Activated CD4-positive, alpha-beta memory T cell treated with anti-CD3 and anti-CD28 coated beads, Interleukin-2, amount 10 ng/mL, durations not matched to agents 7 days and 5 days (primary cell): ENCODE results near the gene NUP93. TPM values are rescaled to one million over a fixed set of nuclear protein-coding genes. Genes with fewer than 3 reads are reported as not detected.
"Not testable (repeated sequence)": the region's sequence is repeated elsewhere in the genome, so short reads cannot be mapped to it uniquely, and the experiment has no call there.

ENCODE experiments used
- CTCF ChIA-PET: fragments of 350-600 bp; sonication (Branson Sonifier 250); formaldehyde crosslinking; loops from one replicate; lab custom pipeline; 2021; ENCODE audit warnings: antibody characterized with exemption, inconsistent platforms; lab: Charles Lee
- POLR2A ChIA-PET: fragments of 350-600 bp; sonication (Branson Sonifier 250); formaldehyde crosslinking; loops from one replicate; lab custom pipeline; 2021; ENCODE audit warnings: antibody characterized with exemption; lab: Charles Lee
- DNase-seq: peaks from one replicate; pipeline ENCODE4 v3.0.0-alpha.2; 2020
- H3K27ac Mint-ChIP-seq: one replicate; pipeline ENCODE4 v1.8.0; 2021; ENCODE audit warnings: mild to moderate bottlenecking, mixed read lengths
- H3K27me3 Mint-ChIP-seq: one replicate; pipeline ENCODE4 v1.8.0; 2021; ENCODE audit warnings: mixed read lengths
- H3K36me3 Mint-ChIP-seq: one replicate; pipeline ENCODE4 v1.8.0; 2021; ENCODE audit warnings: low read depth, mixed read lengths
- H3K4me1 Mint-ChIP-seq: one replicate; pipeline ENCODE4 v1.8.0; 2021; ENCODE audit warnings: mixed read lengths
- H3K4me3 Mint-ChIP-seq: one replicate; pipeline ENCODE4 v1.8.0; 2021; ENCODE audit warnings: mild to moderate bottlenecking, mixed read lengths
- H3K9me3 Mint-ChIP-seq: one replicate; pipeline ENCODE4 v1.8.0; 2021; ENCODE audit warnings: mixed read lengths
- total RNA-seq, 2 experiments: library from RNA; stranded (reverse); gene quantifications; one replicate each; pipeline ENCODE4 v1.2.3, GENCODE V29; 2021

The NUP93 gene
- total RNA-seq, 2 experiments from 2014 or later: 66.4 to 70.1 TPM

- ChIA-PET POLR2A (no interaction called here), CTCF (no interaction called here)
- no peaks in the 10 kb centered on the region for H3K36me3 Mint-ChIP-seq
- no peaks in the 10 kb centered on the region for H3K9me3 Mint-ChIP-seq
- no peak overlapping the region for H3K27ac Mint-ChIP-seq
- no peak for DNase-seq
- no peak overlapping the region for H3K4me3 Mint-ChIP-seq
- no peaks in the 10 kb centered on the region for H3K4me1 Mint-ChIP-seq
- H3K27me3 Mint-ChIP-seq: no peaks in the 10 kb centered on the region
Measured at GRCh38 chr16:56878282-56878854, 148.4 kb downstream of the NUP93 start.

GRCh38 chr16:56879276-56879675 is 149.3 kb downstream of the NUP93 start:
- POLR2A ChIA-PET: no interaction called here
- no peaks in the 10 kb centered on the region for H3K9me3 Mint-ChIP-seq
- H3K36me3 Mint-ChIP-seq: no peaks in the 10 kb centered on the region
- no peaks in the 10 kb centered on the region for H3K27me3 Mint-ChIP-seq
- no peak overlapping the region for H3K27ac Mint-ChIP-seq
- H3K4me3 Mint-ChIP-seq: no peak overlapping the region
- DNase-seq: no peak
- no peaks in the 10 kb centered on the region for H3K4me1 Mint-ChIP-seq
- CTCF ChIA-PET: no interaction called here

- H3K9me3 Mint-ChIP-seq: no peaks in the 10 kb centered on the region
- H3K27ac Mint-ChIP-seq: no peak overlapping the region
- POLR2A ChIA-PET: no interaction called here
- no peak overlapping the region for H3K4me3 Mint-ChIP-seq
- no peaks in the 10 kb centered on the region for H3K27me3 Mint-ChIP-seq
- CTCF ChIA-PET: no interaction called here
- no peaks in the 10 kb centered on the region for H3K36me3 Mint-ChIP-seq
- no peak for DNase-seq
- H3K4me1 Mint-ChIP-seq: no peaks in the 10 kb centered on the region
Measured at GRCh38 chr16:56880176-56880575, 150.2 kb downstream of the NUP93 start.

- no peak overlapping the region for H3K4me3 Mint-ChIP-seq
- DNase-seq: no peak
- no peaks in the 10 kb centered on the region for H3K36me3 Mint-ChIP-seq
- ChIA-PET CTCF (interaction anchor here (1.9 kb wide), 1 partner anchor 14 kb away, joined by 4 read pairs; no protein-coding TSS in a partner anchor), POLR2A (no interaction called here)
- H3K27ac Mint-ChIP-seq: no peak overlapping the region
- no peaks in the 10 kb centered on the region for H3K9me3 Mint-ChIP-seq
- no peaks in the 10 kb centered on the region for H3K27me3 Mint-ChIP-seq
- H3K4me1 Mint-ChIP-seq: no peaks in the 10 kb centered on the region
Measured at GRCh38 chr16:56880685-56881084, 150.8 kb downstream of the NUP93 start.

- Mint-ChIP-seq H3K27me3 (no peaks in the 10 kb centered on the region), H3K36me3 (no peaks in the 10 kb centered on the region), H3K9me3 (no peaks in the 10 kb centered on the region), H3K27ac (no peak overlapping the region), H3K4me3 (no peak overlapping the region), H3K4me1 (no peaks in the 10 kb centered on the region)
- no peak for DNase-seq
- CTCF ChIA-PET: interaction anchor here (1.9 kb wide), 1 partner anchor 16 kb away, joined by 4 read pairs; no protein-coding TSS in a partner anchor
- POLR2A ChIA-PET: interaction anchor here (1.3 kb wide), 1 partner anchor 49 kb away, joined by 3 read pairs; no protein-coding TSS in a partner anchor
Measured at GRCh38 chr16:56882077-56882800, 152.3 kb downstream of the NUP93 start.

- no peaks in the 10 kb centered on the region for H3K36me3 Mint-ChIP-seq
- no peak for DNase-seq
- H3K27me3 Mint-ChIP-seq: no peaks in the 10 kb centered on the region
- H3K9me3 Mint-ChIP-seq: no peaks in the 10 kb centered on the region
- CTCF ChIA-PET: interaction anchor here (0.7 kb wide), 2 partner anchors 80 to 96 kb away, joined by 4 read pairs; no protein-coding TSS in a partner anchor
- H3K27ac Mint-ChIP-seq: no peak overlapping the region
- POLR2A ChIA-PET: no interaction called here
- H3K4me1 Mint-ChIP-seq: no peaks in the 10 kb centered on the region
- H3K4me3 Mint-ChIP-seq: no peak overlapping the region
Measured at GRCh38 chr16:56883586-56883985, 153.7 kb downstream of the NUP93 start.

GRCh38 chr16:56884026-56884582 is 154.2 kb downstream of the NUP93 start:
- ChIA-PET CTCF (no interaction called here), POLR2A (interaction anchor here (0.8 to 1.0 kb wide), 2 partner anchors 10 to 47 kb away, joined by 3 read pairs; no protein-coding TSS in a partner anchor)
- Mint-ChIP-seq H3K4me3 (no peak overlapping the region), H3K36me3 (no peaks in the 10 kb centered on the region), H3K9me3 (no peaks in the 10 kb centered on the region), H3K4me1 (no peaks in the 10 kb centered on the region), H3K27me3 (no peaks in the 10 kb centered on the region), H3K27ac (no peak overlapping the region)
- DNase-seq: no peak

- H3K4me1 Mint-ChIP-seq, H3K27me3 Mint-ChIP-seq, CTCF ChIA-PET, H3K36me3 Mint-ChIP-seq, H3K27ac Mint-ChIP-seq, DNase-seq, H3K4me3 Mint-ChIP-seq, H3K9me3 Mint-ChIP-seq: not testable (repeated sequence)
- POLR2A ChIA-PET: interaction anchor here (0.8 to 1.0 kb wide), 2 partner anchors 10 to 47 kb away, joined by 3 read pairs; no protein-coding TSS in a partner anchor
Measured at GRCh38 chr16:56884929-56885328, 155.0 kb downstream of the NUP93 start.

- POLR2A ChIA-PET: no interaction called here
- Mint-ChIP-seq H3K36me3 (no peaks in the 10 kb centered on the region), H3K27me3 (no peaks in the 10 kb centered on the region), H3K4me3 (no peak overlapping the region), H3K9me3 (no peaks in the 10 kb centered on the region), H3K27ac (no peak overlapping the region), H3K4me1 (no peaks in the 10 kb centered on the region)
- CTCF ChIA-PET: no interaction called here
- DNase-seq: no peak
Measured at GRCh38 chr16:56885446-56886162, 155.7 kb downstream of the NUP93 start.

GRCh38 chr16:56886296-56886695 is 156.4 kb downstream of the NUP93 start:
- H3K27me3 Mint-ChIP-seq: no peaks in the 10 kb centered on the region
- H3K36me3 Mint-ChIP-seq: no peaks in the 10 kb centered on the region
- ChIA-PET CTCF (no interaction called here), POLR2A (no interaction called here)
- no peak for DNase-seq
- H3K4me3 Mint-ChIP-seq: no peak overlapping the region
- H3K27ac Mint-ChIP-seq: no peak overlapping the region
- no peaks in the 10 kb centered on the region for H3K4me1 Mint-ChIP-seq
- no peaks in the 10 kb centered on the region for H3K9me3 Mint-ChIP-seq

GRCh38 chr16:56886826-56887225 is 156.9 kb downstream of the NUP93 start:
- no peak overlapping the region for H3K4me3 Mint-ChIP-seq
- ChIA-PET POLR2A (no interaction called here), CTCF (no interaction called here)
- no peak overlapping the region for H3K27ac Mint-ChIP-seq
- H3K36me3 Mint-ChIP-seq: no peaks in the 10 kb centered on the region
- no peak for DNase-seq
- no peaks in the 10 kb centered on the region for H3K9me3 Mint-ChIP-seq
- no peaks in the 10 kb centered on the region for H3K4me1 Mint-ChIP-seq
- no peaks in the 10 kb centered on the region for H3K27me3 Mint-ChIP-seq

GRCh38 chr16:56888806-56889205 is 158.9 kb downstream of the NUP93 start:
- Mint-ChIP-seq H3K4me3 (no peak overlapping the region), H3K27ac (no peak overlapping the region), H3K27me3 (peaks cover 2% of the 10 kb centered on the region), H3K9me3 (no peaks in the 10 kb centered on the region), H3K36me3 (no peaks in the 10 kb centered on the region), H3K4me1 (no peaks in the 10 kb centered on the region)
- no peak for DNase-seq
- ChIA-PET CTCF (no interaction called here), POLR2A (no interaction called here)

- H3K27me3 Mint-ChIP-seq: peaks cover 2% of the 10 kb centered on the region
- no peak overlapping the region for H3K4me3 Mint-ChIP-seq
- no peaks in the 10 kb centered on the region for H3K36me3 Mint-ChIP-seq
- H3K27ac Mint-ChIP-seq: no peak overlapping the region
- no peak for DNase-seq
- H3K9me3 Mint-ChIP-seq: no peaks in the 10 kb centered on the region
- CTCF ChIA-PET: no interaction called here
- no peaks in the 10 kb centered on the region for H3K4me1 Mint-ChIP-seq
- POLR2A ChIA-PET: no interaction called here
Measured at GRCh38 chr16:56889206-56889605, 159.3 kb downstream of the NUP93 start.
